Measurements from ENCODE around the gene NOTCH1. TPM values are rescaled to one million over a fixed set of nuclear protein-coding genes. Genes with fewer than 3 reads are reported as not detected.
A peak's percentile ranks its signal among the peaks of the same experiment; 100 is the strongest.

Gene NOTCH1
- total and polyA plus RNA-seq, 12 donors: 7.3 to 27.0 (median 19.9) TPM

GRCh38 chr9:136522314-136523237 is 23.3 kb downstream of the NOTCH1 start:
- peak overlapping the region in 2 of 10 donors; percentile 51 to 62 for H3K27ac ChIP-seq
- intact Hi-C loops (cut with DNase I): no loop called here
- no peaks in the 10 kb centered on the region for H3K9me3 ChIP-seq
- DNase-seq (no peak), ATAC-seq (no peak)
- no peak for TF ChIP-seq CTCF (IDR thresholded peaks at IDR 0.05)
- peaks cover 11 to 69% (median 31%) of the 10 kb centered on the region in 9 donors for H3K36me3 ChIP-seq
- peaks cover 10 to 70% (median 51%) of the 10 kb centered on the region in 9 donors for H3K4me1 ChIP-seq
- WGBS, 2 donors: 90% methylated on average over 59 of the region's 59 CpGs
- H3K27me3 ChIP-seq: no peaks in the 10 kb centered on the region
- H3K4me3 ChIP-seq: no peak overlapping the region

- peak in 5 of 8 donors; percentile 7 to 40 (median 20) for ATAC-seq
- Histone ChIP-seq H3K36me3 (peaks cover 11 to 80% (median 33%) of the 10 kb centered on the region in 9 donors), H3K9me3 (no peaks in the 10 kb centered on the region), H3K27me3 (no peaks in the 10 kb centered on the region), H3K4me3 (no peak overlapping the region), H3K27ac (peak overlapping the region in 2 of 10 donors; percentile 51 to 62), H3K4me1 (peaks cover 0 to 65% (median 46%) of the 10 kb centered on the region in 9 donors)
- no peak for DNase-seq
- 67 to 79% methylated on average over 10 of the region's 10 CpGs for WGBS, 2 donors
- intact Hi-C loops (cut with DNase I): no loop called here
- no peak for TF ChIP-seq CTCF (IDR thresholded peaks at IDR 0.05)
These were observed 24.3 kb downstream of the NOTCH1 start for GRCh38 chr9:136521537-136521936.

- Histone ChIP-seq H3K36me3 (peaks cover 12 to 94% (median 44%) of the 10 kb centered on the region in 9 donors), H3K27me3 (no peaks in the 10 kb centered on the region), H3K9me3 (no peaks in the 10 kb centered on the region), H3K27ac (peak overlapping the region in 1 of 10 donors; percentile 31), H3K4me1 (peaks cover 0 to 51% (median 31%) of the 10 kb centered on the region in 9 donors), H3K4me3 (no peak overlapping the region)
- 94 to 96% methylated on average over 19 to 20 of the region's 20 CpGs for WGBS, 2 donors
- TF ChIP-seq CTCF (IDR thresholded peaks at IDR 0.05): no peak
- DNase-seq (no peak), ATAC-seq (no peak)
- intact Hi-C loops (cut with DNase I): no loop called here
These were observed 25.8 kb downstream of the NOTCH1 start for GRCh38 chr9:136520053-136520540.

GRCh38 chr9:136519263-136520052 is 26.4 kb downstream of the NOTCH1 start:
- peaks cover 16 to 99% (median 50%) of the 10 kb centered on the region in 9 donors for H3K36me3 ChIP-seq
- no peaks in the 10 kb centered on the region for H3K27me3 ChIP-seq
- H3K9me3 ChIP-seq: no peaks in the 10 kb centered on the region
- ATAC-seq (no peak), DNase-seq (no peak)
- intact Hi-C loops (cut with DNase I): no loop called here
- H3K4me1 ChIP-seq: peaks cover 0 to 46% (median 26%) of the 10 kb centered on the region in 9 donors
- peak overlapping the region in 1 of 10 donors; percentile 31 for H3K27ac ChIP-seq
- WGBS, 2 donors: 90 to 92% methylated on average over 32 of the region's 32 CpGs
- H3K4me3 ChIP-seq: no peak overlapping the region
- TF ChIP-seq CTCF (IDR thresholded peaks at IDR 0.05): no peak

Measured in heart right ventricle (tissue), 16 donors.